Ramos (cell line): Measurements from ENCODE around the gene SKAP1.
"Not testable (repeated sequence)": the region's sequence is repeated elsewhere in the genome, so short reads cannot be mapped to it uniquely, and the experiment has no call there.

Experiments
- in situ Hi-C: fragments of 300-500 bp; cut with MboI; formaldehyde crosslinking; loops from one replicate; pipeline ENCODE4 v1.14.3; 2022; ENCODE audit warnings: low sequenced_read_pairs; ENCODE audit not compliant: unreplicated experiment

SKAP1 gene

GRCh38 chr17:48420823-48421222, 9.2 kb downstream of the SKAP1 start:
- in situ Hi-C loops, result no loop called here

GRCh38 chr17:48416971-48417370, 13.0 kb downstream of the SKAP1 start:
- in situ Hi-C loops, result no loop called here

GRCh38 chr17:48413613-48414405, 16.2 kb downstream of the SKAP1 start:
- in situ Hi-C loops, result no loop called here

GRCh38 chr17:48412841-48413240, 17.2 kb downstream of the SKAP1 start:
- in situ Hi-C loops, result no loop called here

- in situ Hi-C loops, result not testable (repeated sequence)
Observed at GRCh38 chr17:48410821-48411220, 19.2 kb downstream of the SKAP1 start.

- in situ Hi-C loops, result no loop called here
Observed at GRCh38 chr17:48409607-48410006, 20.4 kb downstream of the SKAP1 start.

GRCh38 chr17:48406936-48407567, 23.0 kb downstream of the SKAP1 start:
- in situ Hi-C loops, result no loop called here

- in situ Hi-C loops, result no loop called here
Observed at GRCh38 chr17:48394821-48395220, 35.2 kb downstream of the SKAP1 start.

- in situ Hi-C loops, result no loop called here
Observed at GRCh38 chr17:48393283-48393682, 36.7 kb downstream of the SKAP1 start.

- in situ Hi-C loops, result no loop called here
Observed at GRCh38 chr17:48392857-48393256, 37.2 kb downstream of the SKAP1 start.

- in situ Hi-C loops, result no loop called here
Observed at GRCh38 chr17:48391444-48391843, 38.6 kb downstream of the SKAP1 start.

GRCh38 chr17:48389903-48390302, 40.1 kb downstream of the SKAP1 start:
- in situ Hi-C loops, result no loop called here

GRCh38 chr17:48388955-48389743, 40.9 kb downstream of the SKAP1 start:
- in situ Hi-C loops, result no loop called here

GRCh38 chr17:48386826-48387225, 43.2 kb downstream of the SKAP1 start:
- in situ Hi-C loops, result no loop called here

- in situ Hi-C loops, result no loop called here
Observed at GRCh38 chr17:48385319-48385718, 44.7 kb downstream of the SKAP1 start.

GRCh38 chr17:48384164-48384563, 45.9 kb downstream of the SKAP1 start:
- in situ Hi-C loops, result no loop called here

- in situ Hi-C loops, result no loop called here
Observed at GRCh38 chr17:48382989-48383388, 47.0 kb downstream of the SKAP1 start.

- in situ Hi-C loops, result no loop called here
Observed at GRCh38 chr17:48378708-48379392, 51.2 kb downstream of the SKAP1 start.

- in situ Hi-C loops, result no loop called here
Observed at GRCh38 chr17:48378238-48378637, 51.8 kb downstream of the SKAP1 start.

- in situ Hi-C loops, result no loop called here
Observed at GRCh38 chr17:48376682-48377325, 53.2 kb downstream of the SKAP1 start.
